Measurements from ENCODE around the gene CITED4.

Gene CITED4

GRCh38 chr1:40834968-40835545 lies 27.1 kb downstream of the CITED4 start:
- DNase-seq (ENCODE audit: low read depth): no peak

GRCh38 chr1:40833979-40834378 lies 28.2 kb downstream of the CITED4 start:
- DNase-seq (ENCODE audit: low read depth): no peak

- no peak for DNase-seq (ENCODE audit: low read depth)
Measured at GRCh38 chr1:40831001-40831732, 31.0 kb downstream of the CITED4 start.

GRCh38 chr1:40830419-40830943 lies 31.7 kb downstream of the CITED4 start:
- DNase-seq (ENCODE audit: low read depth): no peak

GRCh38 chr1:40829631-40830245 lies 32.4 kb downstream of the CITED4 start:
- no peak for DNase-seq (ENCODE audit: low read depth)

GRCh38 chr1:40825996-40826395 lies 36.2 kb downstream of the CITED4 start:
- no peak for DNase-seq (ENCODE audit: low read depth)

GRCh38 chr1:40825435-40825788 lies 36.8 kb downstream of the CITED4 start:
- no peak for DNase-seq (ENCODE audit: low read depth)

- DNase-seq (ENCODE audit: low read depth): peak; percentile 66
Measured at GRCh38 chr1:40824591-40825434, 37.4 kb downstream of the CITED4 start.

GRCh38 chr1:40823983-40824382 lies 38.2 kb downstream of the CITED4 start:
- no peak for DNase-seq (ENCODE audit: low read depth)

- DNase-seq (ENCODE audit: low read depth): no peak
Measured at GRCh38 chr1:40823345-40823744, 38.8 kb downstream of the CITED4 start.

- no peak for DNase-seq (ENCODE audit: low read depth)
Measured at GRCh38 chr1:40822890-40823289, 39.3 kb downstream of the CITED4 start.

GRCh38 chr1:40820911-40821693 lies 41.1 kb downstream of the CITED4 start:
- no peak for DNase-seq (ENCODE audit: low read depth)

- no peak for DNase-seq (ENCODE audit: low read depth)
Measured at GRCh38 chr1:40820251-40820797, 41.8 kb downstream of the CITED4 start.

- no peak for DNase-seq (ENCODE audit: low read depth)
Measured at GRCh38 chr1:40819101-40819500, 43.1 kb downstream of the CITED4 start.

- peak; percentile 14 for DNase-seq (ENCODE audit: low read depth)
Measured at GRCh38 chr1:40818264-40818961, 43.8 kb downstream of the CITED4 start.

GRCh38 chr1:40817791-40818263 lies 44.3 kb downstream of the CITED4 start:
- no peak for DNase-seq (ENCODE audit: low read depth)

GRCh38 chr1:40815420-40815819 lies 46.7 kb downstream of the CITED4 start:
- DNase-seq (ENCODE audit: low read depth): no peak
